ENCODE measurements around the gene GOSR2. TPM values are rescaled to one million over a fixed set of nuclear protein-coding genes. Genes with fewer than 3 reads are reported as not detected.

The GOSR2 gene
- total RNA-seq (2014; rRNA removed; shearing (Covaris generic)): 47.9 and 48.1 TPM in 2 replicates
- polyA plus RNA-seq (2016; fragmentation: Nextera tagmentation; extraction: Ambion mirVana): 61.4 and 67.1 TPM in 2 replicates

- TF ChIP-seq EZH2 (IDR thresholded peaks at IDR 0.05; ENCODE audit: insufficient read depth, poor library complexity, severe bottlenecking) (no peak), EZH2phosphoT487 (IDR thresholded peaks at IDR 0.05; ENCODE audit: insufficient read depth, low read depth) (no peak)
- H2AFZ ChIP-seq: peak within 1 kb of the TSS; percentile 100
- in situ Hi-C loops (cut with MboI): no loop called here
These were observed at the start of gene GOSR2 for GRCh38 chr17:46922804-46923635. Gene GOSR2, plus strand, starts transcription at chr17:46923160. Its CDS starts 33 bp downstream, at chr17:46923193.

GRCh38 chr17:46873941-46874645 lies 48.9 kb upstream of the GOSR2 start:
- 62 to 67% methylated on average over 7 of the region's 7 CpGs for WGBS, 2 experiments (ENCODE audit: low coverage in 1 of 2, low lambda C conversion rate in 2 of 2, missing lambda C conversion rate in 2 of 2)
- 0 out of 2 replicates have a peak, but pooled peaks cover 7% of the 10 kb centered on the region for H3K27me3 ChIP-seq (replicated peaks; ENCODE audit: insufficient read depth)
- H2AFZ ChIP-seq: no peak overlapping the region
- H3K4me3 ChIP-seq: no peak overlapping the region
- no peaks in the 10 kb centered on the region for H3K9me2 ChIP-seq (ENCODE audit: insufficient read depth)
- H3K79me2 ChIP-seq (ENCODE audit: insufficient read depth): no peaks in the 10 kb centered on the region
- H3K27ac ChIP-seq: no peak overlapping the region
- no peaks in the 10 kb centered on the region for H4K20me1 ChIP-seq (ENCODE audit: insufficient read depth)
- H3K9ac ChIP-seq: no peak overlapping the region
- H3F3A ChIP-seq (ENCODE audit: insufficient read depth): no peaks in the 10 kb centered on the region
- no peak overlapping the region for H3K4me2 ChIP-seq (ENCODE audit: unreplicated experiment)
- in situ Hi-C loops (cut with MboI): no loop called here
- no peaks in the 10 kb centered on the region for H3K9me3 ChIP-seq (ENCODE audit: low read depth)
- no peak for TF ChIP-seq EZH2phosphoT487 (IDR thresholded peaks at IDR 0.05; ENCODE audit: insufficient read depth, low read depth)
- TF ChIP-seq EZH2 (IDR thresholded peaks at IDR 0.05; ENCODE audit: insufficient read depth, poor library complexity, severe bottlenecking): no peak
- no peak for DNase-seq
- H3K36me3 ChIP-seq (ENCODE audit: low read depth): no peaks in the 10 kb centered on the region
- H3K4me1 ChIP-seq (ENCODE audit: insufficient read depth): peaks cover 4% of the 10 kb centered on the region; the same call in 1 of the 2 replicates

More at GRCh38 chr17:46922804-46923635, at the start of gene GOSR2:
- WGBS, 2 experiments (ENCODE audit: low coverage in 1 of 2, low lambda C conversion rate in 2 of 2, missing lambda C conversion rate in 2 of 2): 1% methylated on average over 52 of the region's 52 CpGs
- Histone ChIP-seq H3K27me3 (replicated peaks; ENCODE audit: insufficient read depth) (no peaks in the 10 kb centered on the region), H3K9me3 (ENCODE audit: low read depth) (no peaks in the 10 kb centered on the region), H3K4me3 (peak within 1 kb of the TSS; percentile 97), H3F3A (ENCODE audit: insufficient read depth) (peaks cover 6% of the 10 kb centered on the region; the same call in 1 of the 2 replicates), H3K9me2 (ENCODE audit: insufficient read depth) (no peaks in the 10 kb centered on the region), H3K79me2 (ENCODE audit: insufficient read depth) (peaks cover 56% of the 10 kb centered on the region), H3K4me2 (ENCODE audit: unreplicated experiment) (peak within 1 kb of the TSS; percentile 87), H3K27ac (peak within 1 kb of the TSS; percentile 92), H4K20me1 (ENCODE audit: insufficient read depth) (peaks cover 7% of the 10 kb centered on the region; the same call in 1 of the 2 replicates), H3K9ac (peak within 1 kb of the TSS; percentile 97), H3K36me3 (ENCODE audit: low read depth) (no peaks in the 10 kb centered on the region), H3K4me1 (ENCODE audit: insufficient read depth) (peaks cover 19% of the 10 kb centered on the region)
- DNase-seq: peak; percentile 94

- H3K79me2 ChIP-seq (ENCODE audit: insufficient read depth): no peaks in the 10 kb centered on the region
- H3K4me1 ChIP-seq (ENCODE audit: insufficient read depth): no peaks in the 10 kb centered on the region
- H3K9me3 ChIP-seq (ENCODE audit: low read depth): no peaks in the 10 kb centered on the region
- H3K27me3 ChIP-seq (replicated peaks; ENCODE audit: insufficient read depth): 0 out of 2 replicates have a peak, but pooled peaks cover 7% of the 10 kb centered on the region
- no peaks in the 10 kb centered on the region for H3K36me3 ChIP-seq (ENCODE audit: low read depth)
- H3K9me2 ChIP-seq (ENCODE audit: insufficient read depth): no peaks in the 10 kb centered on the region
- 77 to 84% methylated on average over 16 of the region's 16 CpGs for WGBS, 2 experiments (ENCODE audit: low coverage in 1 of 2, low lambda C conversion rate in 2 of 2, missing lambda C conversion rate in 2 of 2)
- no peak for DNase-seq
- TF ChIP-seq EZH2 (IDR thresholded peaks at IDR 0.05; ENCODE audit: insufficient read depth, poor library complexity, severe bottlenecking) (no peak), EZH2phosphoT487 (IDR thresholded peaks at IDR 0.05; ENCODE audit: insufficient read depth, low read depth) (no peak)
- H3F3A ChIP-seq (ENCODE audit: insufficient read depth): no peaks in the 10 kb centered on the region
- no peak overlapping the region for H3K4me3 ChIP-seq
- no peaks in the 10 kb centered on the region for H4K20me1 ChIP-seq (ENCODE audit: insufficient read depth)
- H3K9ac ChIP-seq: no peak overlapping the region
- no peak overlapping the region for H3K4me2 ChIP-seq (ENCODE audit: unreplicated experiment)
- H2AFZ ChIP-seq: no peak overlapping the region
- no peak overlapping the region for H3K27ac ChIP-seq
- in situ Hi-C loops (cut with MboI): no loop called here
These were observed 48.1 kb upstream of the GOSR2 start for GRCh38 chr17:46874906-46875305.

DNA sequence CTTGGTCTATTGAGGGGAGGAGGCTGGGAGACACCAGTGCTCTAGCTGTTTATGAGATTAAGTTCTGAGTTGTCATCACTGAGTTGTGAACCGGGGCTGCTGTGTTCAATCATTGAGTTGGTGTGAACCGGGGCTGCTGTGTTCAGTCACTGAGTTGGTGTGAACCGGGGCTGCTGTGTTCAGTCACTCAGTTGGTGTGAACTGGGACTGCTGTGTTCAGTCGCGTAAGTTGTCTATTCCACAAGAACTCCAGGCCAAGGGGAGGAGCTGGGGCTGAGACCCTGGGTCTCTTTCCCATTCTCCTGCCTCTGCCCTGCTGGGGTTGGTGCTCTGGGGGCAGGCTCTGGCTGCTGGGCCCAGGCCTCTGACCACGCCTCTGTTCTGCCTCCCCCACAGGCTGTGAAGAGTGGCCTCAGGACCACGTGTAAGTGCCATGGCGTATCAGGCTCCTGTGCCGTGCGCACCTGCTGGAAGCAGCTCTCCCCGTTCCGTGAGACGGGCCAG lies 47.1 kb upstream of the GOSR2 start:
- Histone ChIP-seq H2AFZ (no peak overlapping the region), H3K9ac (no peak overlapping the region), H3K4me3 (no peak overlapping the region), H3K9me3 (ENCODE audit: low read depth) (no peaks in the 10 kb centered on the region), H3F3A (ENCODE audit: insufficient read depth) (no peaks in the 10 kb centered on the region), H3K9me2 (ENCODE audit: insufficient read depth) (no peaks in the 10 kb centered on the region), H3K4me1 (ENCODE audit: insufficient read depth) (no peaks in the 10 kb centered on the region), H4K20me1 (ENCODE audit: insufficient read depth) (no peaks in the 10 kb centered on the region), H3K36me3 (ENCODE audit: low read depth) (no peaks in the 10 kb centered on the region), H3K27ac (no peak overlapping the region), H3K79me2 (ENCODE audit: insufficient read depth) (no peaks in the 10 kb centered on the region), H3K27me3 (replicated peaks; ENCODE audit: insufficient read depth) (0 out of 2 replicates have a peak, but pooled peaks cover 7% of the 10 kb centered on the region), H3K4me2 (ENCODE audit: unreplicated experiment) (no peak overlapping the region)
- in situ Hi-C loops (cut with MboI): no loop called here
- DNase-seq: no peak
- WGBS, 2 experiments (ENCODE audit: low coverage in 1 of 2, low lambda C conversion rate in 2 of 2, missing lambda C conversion rate in 2 of 2): 72 to 81% methylated on average over 11 to 13 of the region's 13 CpGs
- TF ChIP-seq EZH2phosphoT487 (IDR thresholded peaks at IDR 0.05; ENCODE audit: insufficient read depth, low read depth): no peak
- TF ChIP-seq EZH2 (IDR thresholded peaks at IDR 0.05; ENCODE audit: insufficient read depth, poor library complexity, severe bottlenecking): no peak

Data from GM23248 (cell line).